IMR-90 (cell line): ENCODE data around the gene HMCN1. TPM values are rescaled to one million over a fixed set of nuclear protein-coding genes. Genes with fewer than 3 reads are reported as not detected.

ENCODE experiments used
- ATAC-seq: fragments of 200-7000 bp; cut with Tn5 transposase; 2 replicates; pipeline ENCODE4 v1.9.1; 2020; ENCODE audit warnings: low read depth, mild to moderate bottlenecking, moderate library complexity
- BruUV-seq: library from RNA; stranded (reverse); fragments of 400-500 nt; replicated peaks from 2 replicates; lab custom pipeline; 2021; lab: Mats Ljungman, UMichigan
- CTCF ChIA-PET: fragments of 300-600 bp; formaldehyde crosslinking; extraction: SDS; loops from one replicate; lab custom pipeline; 2021; ENCODE audit warnings: antibody characterized with exemption; lab: Yijun Ruan, JAX
- POLR2A ChIA-PET: fragments of 300-600 bp; sonication (Branson Sonifier 250); formaldehyde crosslinking; loops from one replicate; lab custom pipeline; 2022; ENCODE audit warnings: antibody characterized with exemption; ENCODE audit not compliant: unreplicated experiment; lab: Charles Lee
- DNase-seq: peaks from one replicate; pipeline ENCODE4 v3.0.0; 2013
- H2AFZ ChIP-seq: replicated peaks from 2 replicates; pipeline ENCODE3; 2013; ENCODE audit warnings: low read length, mild to moderate bottlenecking; ENCODE audit not compliant: poor library complexity
- H2AK5ac ChIP-seq: 2 replicates; pipeline ENCODE4 v1.6.1; 2013; ENCODE audit warnings: low read depth, low read length, inconsistent platforms
- H2AK9ac ChIP-seq: replicated peaks from 2 replicates; pipeline ENCODE3; 2013; ENCODE audit warnings: mild to moderate bottlenecking, low read depth, low read length, moderate library complexity; ENCODE audit not compliant: poor library complexity
- H2BK120ac ChIP-seq: 2 replicates; pipeline ENCODE4 v1.6.1; 2013; ENCODE audit warnings: low read depth, low read length, inconsistent platforms
- H2BK15ac ChIP-seq: 3 replicates; pipeline ENCODE4 v1.6.1; 2013; ENCODE audit warnings: low read depth, low read length, inconsistent platforms
- H2BK20ac ChIP-seq: 2 replicates; pipeline ENCODE4 v1.6.1; 2013; ENCODE audit warnings: low read depth, mild to moderate bottlenecking, inconsistent platforms, low read length, moderate library complexity
- H2BK5ac ChIP-seq: 2 replicates; pipeline ENCODE4 v1.6.1; 2013; ENCODE audit warnings: mild to moderate bottlenecking, low read depth, low read length, inconsistent platforms; ENCODE audit not compliant: poor library complexity, severe bottlenecking
- H3K14ac ChIP-seq: replicated peaks from 2 replicates; pipeline ENCODE4 v1.6.1; 2013; ENCODE audit warnings: low read depth, low read length, inconsistent platforms
- H3K18ac ChIP-seq: 2 replicates; pipeline ENCODE4 v1.6.1; 2013; ENCODE audit warnings: low read depth, low read length, control low read depth
- H3K23ac ChIP-seq: 2 replicates; pipeline ENCODE4 v1.6.1; 2013; ENCODE audit warnings: low read depth, low read length, inconsistent platforms
- H3K27ac ChIP-seq: 2 replicates; pipeline ENCODE4 v1.5.1; 2013; ENCODE audit warnings: mild to moderate bottlenecking, control low read depth, low read length; ENCODE audit not compliant: insufficient read depth
- H3K27me3 ChIP-seq: 2 replicates; pipeline ENCODE4 v1.6.1; 2013; ENCODE audit warnings: low read length; ENCODE audit not compliant: control insufficient read depth, insufficient read depth
- H3K36me3 ChIP-seq: 2 replicates; pipeline ENCODE4 v1.6.1; 2013; ENCODE audit warnings: low read length, mixed read lengths; ENCODE audit not compliant: control insufficient read depth, insufficient read depth
- H3K4ac ChIP-seq: 2 replicates; pipeline ENCODE4 v1.6.1; 2013; ENCODE audit warnings: low read depth, low read length, inconsistent platforms
- H3K4me1 ChIP-seq: 2 replicates; pipeline ENCODE4 v1.6.1; 2013; ENCODE audit warnings: low read length, mixed read lengths; ENCODE audit not compliant: control insufficient read depth, insufficient read depth
- H3K4me2 ChIP-seq: 2 replicates; pipeline ENCODE4 v1.6.1; 2013; ENCODE audit warnings: low read depth, mild to moderate bottlenecking, control low read depth, low read length, moderate library complexity
- H3K4me3 ChIP-seq: 2 replicates; pipeline ENCODE4 v1.5.1; 2013; ENCODE audit warnings: low read depth, mild to moderate bottlenecking, control low read depth, low read length, moderate library complexity; ENCODE audit not compliant: insufficient read depth
- H3K56ac ChIP-seq: 2 replicates; pipeline ENCODE4 v1.6.1; 2013; ENCODE audit warnings: low read length, inconsistent platforms; ENCODE audit not compliant: insufficient read depth; ENCODE audit errors: extremely low read depth
- H3K79me1 ChIP-seq, 2 experiments: 2 replicates each; pipeline ENCODE4 v1.6.1; 2013; ENCODE audit warnings: low read length in 2 of 2, inconsistent platforms in 1 of 2, low read depth in 1 of 2
- H3K9ac ChIP-seq: 2 replicates; pipeline ENCODE4 v1.6.1; 2013; ENCODE audit warnings: low read depth, low read length, control low read depth
- H3K9me1 ChIP-seq: 2 replicates; pipeline ENCODE4 v1.6.1; 2013; ENCODE audit warnings: low read length, inconsistent platforms; ENCODE audit not compliant: insufficient read depth
- H3K9me3 ChIP-seq: 2 replicates; pipeline ENCODE4 v1.6.1; 2013; ENCODE audit warnings: low read length; ENCODE audit not compliant: control insufficient read depth, insufficient read depth
- H4K20me1 ChIP-seq: 2 replicates; pipeline ENCODE4 v1.6.1; 2013; ENCODE audit warnings: low read length, inconsistent platforms; ENCODE audit not compliant: insufficient read depth
- H4K5ac ChIP-seq: 2 replicates; pipeline ENCODE4 v1.6.1; 2013; ENCODE audit warnings: mild to moderate bottlenecking, low read depth, low read length, control low read depth
- H4K8ac ChIP-seq, 2 experiments: 2 replicates each; pipeline ENCODE4 v1.6.1; 2013; ENCODE audit warnings: low read depth in 2 of 2, low read length in 2 of 2, control low read depth in 1 of 2, inconsistent platforms in 1 of 2
- H4K91ac ChIP-seq: 2 replicates; pipeline ENCODE4 v1.6.1; 2013; ENCODE audit warnings: low read depth, low read length, inconsistent platforms; ENCODE audit not compliant: insufficient read depth
- CTCF ChIP-seq: conservative IDR thresholded peaks from 2 replicates; pipeline ENCODE4 v1.5.1; 2012; ENCODE audit warnings: mild to moderate bottlenecking, low read depth, low read length, improper control_type of control experiment
- MAZ ChIP-seq: IDR thresholded peaks from 2 replicates; pipeline ENCODE4 v1.6.1; 2012; ENCODE audit warnings: low read depth, mild to moderate bottlenecking, low read length, improper control_type of control experiment, moderate library complexity, borderline replicate concordance
- WGBS, 2 experiments: methylation state at CpG; one replicate each; pipeline versions ENCODE4 v1.1.5 to v1.1.7; 2013; ENCODE audit warnings: missing lambda C conversion rate in 2 of 2; ENCODE audit not compliant: insufficient read length in 1 of 2; ENCODE audit errors: extremely low coverage in 2 of 2; 5-methylcytosine and 5-hydroxymethylcytosine counted together
- dilution Hi-C: fragments of 300-500 bp; cut with HindIII; formaldehyde crosslinking; loops from one replicate; pipeline ENCODE4 v1.14.3; 2018; ENCODE audit warnings: low sequenced_read_pairs; ENCODE audit not compliant: unreplicated experiment
- in situ Hi-C: fragments of 300-500 bp; cut with MboI; formaldehyde crosslinking; loops from 3 replicates; pipeline ENCODE4 v1.14.3; 2019; ENCODE audit warnings: low sequenced_read_pairs, inconsistent platforms, mixed read lengths
- intact Hi-C: fragments of 100-400 bp; cut with micrococcal nuclease; formaldehyde crosslinking; loops from 2 replicates; pipeline ENCODE4 v1.10.0; 2022
- polyA plus RNA-seq, 3 experiments: library from polyadenylated mRNA; depleted of rRNA; stranded (reverse); fragments of >200 nt; gene quantifications; 2 replicates each; pipeline ENCODE4 v1.2.3, GENCODE V29; 2012; ENCODE audit warnings: low replicate concordance in 1 of 3
- total RNA-seq: library from RNA; depleted of rRNA; stranded (reverse); fragments of >200 nt; gene quantifications from 2 replicates; pipeline ENCODE4 v1.2.3, GENCODE V29; 2012

Gene HMCN1
- total and polyA plus RNA-seq, 2 of the 4 experiments (the other 2 are of a cell fraction) = 6.1 to 11.7 TPM

DNA sequence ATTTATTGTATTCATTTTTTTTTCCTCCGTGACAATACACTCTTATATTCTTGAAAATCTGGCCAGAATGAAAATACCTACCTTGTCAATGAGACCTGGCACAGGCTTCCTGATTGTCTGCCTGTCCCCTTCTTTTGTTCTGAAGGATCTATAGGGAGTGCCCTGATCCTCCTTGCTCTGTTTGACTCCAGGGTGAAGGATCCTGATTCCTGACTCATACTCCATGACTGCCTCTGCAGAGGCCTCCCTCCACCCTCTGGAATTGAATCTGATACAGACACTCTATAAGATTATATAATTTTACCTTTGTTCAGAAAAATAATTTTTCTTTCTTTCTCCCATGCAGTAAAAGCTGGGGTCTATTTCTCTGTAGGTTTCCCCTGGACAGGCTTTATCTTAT is 116.2 kb downstream of the HMCN1 start:
- no TSS peak for BruUV-seq
- peak overlapping the region; percentile 65; the same call in 1 of the 2 replicates for H2BK20ac ChIP-seq
- no peak overlapping the region for H2AK9ac ChIP-seq
- no peak overlapping the region for H2BK5ac ChIP-seq
- no peak overlapping the region for H3K18ac ChIP-seq
- H2AFZ ChIP-seq = no peak overlapping the region
- dilution Hi-C loops (no loop called here), in situ Hi-C loops (no loop called here), intact Hi-C loops (no loop called here)
- 0 out of 4 replicates have a peak overlapping the region, but pooled peaks of 1 of the 2 experiments have one; percentile 68 for H4K8ac ChIP-seq
- peaks cover 9% of the 10 kb centered on the region for H3K4me1 ChIP-seq
- H2BK15ac ChIP-seq = peak overlapping the region; percentile 91; the same call in 1 of the 3 replicates
- ChIA-PET POLR2A (no interaction called here), CTCF (no interaction called here)
- H3K4me2 ChIP-seq = no peak overlapping the region
- no peak overlapping the region for H3K23ac ChIP-seq
- H3K79me1 ChIP-seq = no peaks in the 10 kb centered on the region
- H3K27me3 ChIP-seq = no peaks in the 10 kb centered on the region
- TF ChIP-seq MAZ (peak; percentile 88), CTCF (no peak)
- H4K20me1 ChIP-seq = no peaks in the 10 kb centered on the region
- no peak overlapping the region for H3K27ac ChIP-seq
- H2AK5ac ChIP-seq = no peak overlapping the region
- no CpG with 5 or more reads among the region's 1 CpG for WGBS, 2 experiments
- DNase-seq = peak; percentile 30
- no peaks in the 10 kb centered on the region for H3K9me1 ChIP-seq
- H4K91ac ChIP-seq = peak overlapping the region; percentile 65; the same call in 1 of the 2 replicates
- peak overlapping the region; percentile 70 for H3K4ac ChIP-seq
- no peak overlapping the region for H3K56ac ChIP-seq
- H3K9ac ChIP-seq = no peak overlapping the region
- no peak overlapping the region for H3K4me3 ChIP-seq
- H3K36me3 ChIP-seq = no peaks in the 10 kb centered on the region
- peak; percentile 88 for ATAC-seq
- no peak overlapping the region for H2BK120ac ChIP-seq
- no peak overlapping the region for H4K5ac ChIP-seq
- no peak overlapping the region for H3K14ac ChIP-seq
- no peaks in the 10 kb centered on the region for H3K9me3 ChIP-seq
